Left renal pelvis (tissue), 4 donors: ENCODE data around the gene BCAS2. TPM values are rescaled to one million over a fixed set of nuclear protein-coding genes. Genes with fewer than 3 reads are reported as not detected.
"Not testable (repeated sequence)": the region's sequence is repeated elsewhere in the genome, so short reads cannot be mapped to it uniquely, and the experiment has no call there.

ENCODE experiments used
- DNase-seq, 4 donors: peaks; one replicate each; pipeline ENCODE4 v3.0.0-alpha.2; 2013; ENCODE audit warnings: low read depth in 4 of 4, low spot score in 3 of 4
- polyA plus RNA-seq, 4 donors: library from polyadenylated mRNA; unstranded; fragments of 120-200 nt; gene quantifications; one replicate each; pipeline ENCODE4 v1.2.1, GENCODE V29; 2013; ENCODE audit not compliant: insufficient read length in 4 of 4

BCAS2 gene
- polyA plus RNA-seq, result 10 to 100 TPM; 52.8 to 75.3 (median 60.6) TPM

DNA sequence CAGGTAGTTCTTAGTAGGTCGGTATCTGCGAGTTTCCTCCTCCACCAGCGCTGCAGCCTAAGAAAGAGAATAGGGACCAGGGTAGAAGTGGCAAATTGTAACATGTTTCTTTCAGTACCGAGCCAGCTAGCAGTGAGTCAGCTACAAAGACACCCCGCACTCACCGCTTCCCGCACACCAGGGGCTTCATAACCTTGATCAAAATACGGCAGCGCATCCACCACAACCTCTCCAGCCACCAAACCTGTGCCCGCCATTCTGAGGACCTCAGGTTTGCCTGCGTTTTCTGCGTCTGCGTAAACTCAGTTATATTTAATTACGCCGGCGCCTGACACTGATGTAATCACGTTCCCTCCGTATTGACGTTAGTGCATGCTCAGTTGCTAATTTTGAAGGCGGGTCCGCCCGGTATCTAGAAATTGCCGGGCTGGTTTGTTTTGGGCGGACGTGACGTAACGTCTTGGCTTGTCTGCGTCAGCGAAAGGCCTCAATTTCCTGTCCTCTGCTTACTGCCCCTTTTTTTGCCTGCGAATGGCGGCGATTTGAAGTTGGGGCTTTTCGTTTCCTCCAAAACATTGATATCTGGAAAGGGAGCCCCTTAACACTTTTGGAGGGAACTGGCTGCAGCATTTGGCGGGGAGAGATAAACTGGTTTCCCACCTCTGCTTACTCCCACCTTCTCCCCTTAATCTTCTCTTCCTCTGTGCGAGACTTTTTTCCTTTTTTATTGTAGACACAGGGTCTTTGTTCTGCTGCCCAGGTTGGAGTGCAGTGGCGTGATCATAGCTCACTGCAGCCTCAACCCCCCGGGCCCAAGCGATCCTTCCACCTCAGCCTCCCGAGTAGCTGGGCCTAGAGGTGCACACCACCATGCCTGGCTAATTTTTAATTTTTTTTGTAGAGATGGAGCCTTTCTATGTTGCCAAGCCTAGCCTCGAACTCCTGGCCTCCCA lies at the start of gene BCAS2:
TSS of gene BCAS2 (minus strand) at position 281 of the 953 bp plus-strand sequence. CDS start at position 257, 24 bp downstream.
- peak; percentile 97 to 98 (median 97) for DNase-seq

DNA sequence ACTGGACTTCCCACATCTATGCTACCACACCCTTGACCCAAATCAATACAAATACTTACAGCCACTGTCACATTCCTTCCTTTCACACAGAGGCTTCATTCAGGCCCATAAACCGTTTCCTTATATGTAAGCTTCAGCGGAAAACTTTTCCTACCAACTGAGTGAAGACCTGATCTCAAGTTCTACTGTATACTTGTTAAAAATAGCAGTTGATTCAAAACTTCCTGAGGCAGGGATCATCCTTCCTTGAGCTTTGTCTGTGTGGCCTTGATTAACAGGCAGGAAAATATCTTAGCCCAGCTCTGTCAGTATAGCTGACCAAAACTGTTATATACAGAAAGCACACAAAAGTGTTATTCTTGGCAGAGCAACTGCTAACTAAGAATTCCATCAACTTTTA lies 45.7 kb upstream of the BCAS2 start:
- no peak for DNase-seq

DNA sequence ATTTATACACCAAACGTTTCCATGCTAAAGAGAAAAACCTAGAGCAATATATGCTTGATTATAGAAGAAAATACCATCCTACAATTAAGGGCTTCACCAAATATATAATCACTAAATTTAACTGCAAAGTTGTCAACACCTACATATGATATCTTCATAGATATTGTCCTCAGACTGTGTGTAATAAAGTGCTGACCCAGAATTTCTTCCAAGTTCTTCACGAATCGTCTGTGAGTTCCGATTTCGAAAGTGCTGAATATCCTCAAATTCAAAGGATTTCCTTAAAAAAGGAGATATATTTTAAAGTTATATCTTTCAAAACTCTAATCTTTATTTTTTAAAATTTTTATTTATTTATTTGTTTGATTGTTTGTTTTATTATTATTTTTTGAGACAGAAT lies 41.9 kb upstream of the BCAS2 start:
- no peak for DNase-seq

DNA sequence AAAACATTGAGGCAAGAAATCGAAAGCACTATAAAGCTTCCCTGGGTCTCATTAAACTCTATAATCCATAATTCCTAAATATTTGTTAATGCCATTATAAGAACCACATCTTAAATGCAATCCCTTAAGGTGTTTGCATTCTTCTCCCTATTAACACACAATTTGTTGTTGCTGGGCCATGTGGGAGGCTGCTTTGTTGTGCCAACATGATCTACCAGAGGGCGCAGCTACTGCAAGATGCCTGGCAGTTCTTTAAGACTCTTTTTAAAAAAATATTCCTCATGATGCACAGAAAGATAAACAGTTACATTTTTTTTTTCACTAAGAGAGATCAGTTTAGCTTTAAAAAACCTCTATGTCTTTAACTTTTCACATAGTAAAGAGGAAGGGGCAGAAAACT lies 39.0 kb upstream of the BCAS2 start:
- no peak for DNase-seq

DNA sequence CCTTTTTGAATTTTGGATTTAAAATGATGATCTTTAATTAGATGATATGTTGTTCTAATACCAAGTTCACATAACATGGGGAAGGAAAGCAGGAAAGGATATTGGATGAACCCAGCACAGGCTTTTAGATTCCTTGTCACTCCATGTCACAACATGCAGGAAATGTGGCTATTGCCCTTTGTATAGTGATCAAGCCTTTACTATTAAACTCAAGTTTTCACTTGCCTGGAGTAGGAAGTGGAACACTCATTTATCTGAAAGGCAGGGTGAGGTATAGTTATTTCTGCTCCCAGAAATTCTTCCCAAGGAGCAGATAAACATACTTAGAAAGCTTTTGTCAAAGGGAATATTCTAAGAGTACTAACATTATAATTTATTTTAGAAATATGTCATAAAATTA lies 37.2 kb upstream of the BCAS2 start:
- no peak for DNase-seq

DNA sequence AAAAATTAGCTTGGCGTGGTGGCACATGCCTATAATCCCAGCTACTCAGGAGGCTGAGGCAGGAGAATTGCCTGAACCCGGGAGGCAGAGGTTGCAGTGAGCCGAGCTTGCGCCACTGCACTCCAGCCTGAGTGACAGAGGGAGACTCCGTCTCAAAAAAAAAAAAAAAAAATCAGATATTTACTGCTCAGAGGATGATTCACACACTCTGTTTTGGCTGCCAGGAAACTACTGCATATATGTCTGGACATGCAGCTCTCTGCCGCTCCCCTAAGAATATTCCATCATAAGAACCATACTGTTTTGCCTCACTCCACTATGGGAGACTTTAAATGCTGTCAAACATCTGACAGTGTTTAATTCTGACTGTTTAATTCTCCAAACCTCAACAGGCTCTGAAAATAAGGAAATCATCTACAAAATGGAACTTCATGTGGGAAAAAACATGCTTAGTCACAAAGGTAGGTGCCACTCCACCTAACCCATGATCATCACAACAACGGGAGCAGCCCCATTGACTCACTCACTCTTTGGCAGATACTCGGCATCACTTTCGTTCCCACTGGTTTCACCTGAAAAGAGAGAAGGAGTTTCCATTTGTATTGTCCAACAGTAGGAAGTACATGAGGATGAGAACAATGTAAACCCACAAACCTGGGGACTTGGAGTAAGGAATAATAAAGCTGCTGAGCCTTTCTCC lies 29.3 kb upstream of the BCAS2 start:
- DNase-seq, result no peak

DNA sequence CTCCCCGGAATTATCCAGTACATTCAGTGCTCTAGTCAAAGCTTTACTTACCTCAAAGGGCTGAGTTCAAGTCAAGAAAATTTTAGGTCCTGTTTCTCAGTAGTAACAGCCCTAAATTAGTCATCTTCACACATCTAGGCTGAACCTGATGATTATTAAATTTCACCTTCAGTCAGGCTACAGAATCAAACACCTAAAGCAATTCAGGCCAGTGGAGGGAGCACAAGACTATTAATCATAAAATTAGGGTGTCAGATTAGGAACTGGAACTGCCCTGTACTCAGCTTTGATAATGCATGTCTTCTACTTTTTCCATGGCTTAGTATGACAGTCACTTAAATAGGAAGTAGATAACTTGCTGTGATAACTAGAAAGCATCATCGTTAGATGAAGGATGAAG lies 28.4 kb upstream of the BCAS2 start:
- DNase-seq, result no peak

DNA sequence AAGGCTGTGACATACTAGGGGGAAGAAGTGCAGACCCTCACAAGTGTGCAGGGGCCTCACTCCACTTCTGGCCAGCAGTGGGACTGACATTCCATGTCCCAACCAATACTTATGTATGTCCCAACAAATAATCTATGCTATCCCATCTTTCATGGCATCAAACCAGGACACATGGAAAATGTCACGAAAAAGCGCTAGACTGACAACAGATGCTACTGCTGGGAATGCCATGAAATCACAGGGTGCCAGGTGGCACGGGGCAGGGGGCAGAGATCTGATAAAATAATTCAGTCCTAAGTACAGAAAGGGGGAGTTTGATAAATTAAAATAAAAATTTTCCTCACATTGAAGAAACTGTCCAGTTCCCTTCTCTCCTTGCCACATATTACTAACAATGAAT lies 27.6 kb upstream of the BCAS2 start:
- DNase-seq, result no peak

DNA sequence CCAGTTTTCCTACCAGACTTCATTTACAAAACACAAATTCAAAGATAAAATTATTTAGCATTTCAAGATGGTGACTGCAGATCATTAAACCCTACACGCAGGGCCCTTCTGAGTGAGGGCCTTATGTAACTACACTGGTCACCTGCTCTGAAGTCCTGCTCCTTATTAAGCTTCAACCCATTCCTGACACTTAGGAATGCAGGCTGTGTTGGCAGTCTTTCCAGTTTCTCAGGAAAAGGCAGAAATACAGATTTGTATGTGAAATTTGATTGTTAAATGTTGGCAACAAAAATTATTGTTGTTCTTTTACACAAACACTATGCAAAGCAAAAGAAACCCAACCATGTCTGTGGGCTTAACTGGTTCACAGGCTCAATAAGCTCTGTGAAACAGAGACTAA lies 25.8 kb upstream of the BCAS2 start:
- DNase-seq, result no peak

DNA sequence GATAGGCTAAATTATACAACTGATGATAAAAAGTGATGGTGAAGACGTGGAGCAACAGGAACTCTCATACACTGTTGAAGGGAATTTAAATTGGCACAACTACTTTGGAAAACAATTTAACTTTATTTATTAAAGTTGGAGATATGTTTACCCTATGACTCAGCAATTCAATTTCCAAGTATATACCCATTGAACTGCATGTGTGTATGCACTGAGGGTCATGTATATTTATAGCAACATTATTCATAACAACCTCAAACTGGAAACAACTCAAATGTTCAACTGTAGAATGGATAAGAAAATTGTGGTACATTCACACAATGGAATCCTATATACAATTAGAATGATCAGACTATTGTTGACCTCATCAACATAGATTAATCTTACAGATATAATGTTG lies 16.5 kb upstream of the BCAS2 start:
- DNase-seq, result no peak

DNA sequence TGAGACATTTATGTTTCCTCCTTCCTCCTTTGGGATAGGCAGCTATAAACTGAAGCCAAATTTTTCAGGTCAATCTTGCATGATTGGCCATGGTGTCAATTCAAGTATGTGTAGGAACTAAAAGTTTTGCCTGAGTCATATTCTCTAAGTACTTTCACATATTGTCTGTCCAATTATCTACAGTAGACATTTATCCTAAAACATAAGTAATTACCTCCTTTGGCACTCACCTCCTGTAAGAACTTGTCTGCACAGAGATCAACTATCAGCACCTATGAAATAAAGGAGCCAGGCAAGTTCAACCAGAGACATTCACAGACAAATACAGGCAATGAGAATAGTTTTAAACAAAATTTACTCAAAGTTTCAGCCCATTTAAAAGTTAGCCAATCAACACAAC lies 14.2 kb upstream of the BCAS2 start:
- no peak for DNase-seq

DNA sequence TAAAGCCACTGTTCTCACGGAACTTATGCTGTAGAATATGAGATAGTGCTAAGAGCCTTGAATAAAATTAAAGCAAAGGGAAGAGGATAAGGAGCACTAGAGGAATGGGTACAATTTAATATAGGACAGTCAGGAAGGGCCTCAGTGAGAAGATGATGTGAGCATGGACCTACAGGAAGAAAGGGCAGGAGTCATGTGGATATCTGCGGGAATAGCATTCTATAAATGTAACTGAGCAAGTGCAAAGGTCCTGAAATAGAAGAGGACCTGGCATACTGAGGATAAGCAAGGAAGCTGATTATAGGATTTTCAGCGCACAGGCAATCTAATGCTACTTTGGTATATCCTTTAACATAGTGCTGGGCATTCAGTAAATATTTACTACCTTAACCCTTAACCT lies 12.6 kb upstream of the BCAS2 start:
- DNase-seq, result no peak

DNA sequence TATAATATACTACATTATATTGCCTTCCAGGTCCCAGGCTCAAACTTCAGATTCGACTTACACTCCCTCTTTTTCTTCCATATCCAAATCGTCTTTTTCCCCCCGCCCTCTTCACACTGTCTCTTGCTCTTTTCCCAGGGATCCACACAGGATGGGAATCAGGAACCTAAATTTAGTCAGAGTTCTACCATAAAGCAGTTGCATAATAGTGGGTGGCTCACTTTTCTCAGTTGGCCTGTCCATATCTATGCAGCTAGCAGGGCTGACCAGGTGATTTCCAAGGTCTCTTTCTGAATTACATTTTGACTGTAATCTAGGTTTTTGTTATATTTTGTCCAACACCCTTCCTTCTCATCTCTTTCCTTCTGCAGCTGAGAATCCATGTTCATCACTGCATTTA lies 7.7 kb upstream of the BCAS2 start:
- no peak for DNase-seq

DNA sequence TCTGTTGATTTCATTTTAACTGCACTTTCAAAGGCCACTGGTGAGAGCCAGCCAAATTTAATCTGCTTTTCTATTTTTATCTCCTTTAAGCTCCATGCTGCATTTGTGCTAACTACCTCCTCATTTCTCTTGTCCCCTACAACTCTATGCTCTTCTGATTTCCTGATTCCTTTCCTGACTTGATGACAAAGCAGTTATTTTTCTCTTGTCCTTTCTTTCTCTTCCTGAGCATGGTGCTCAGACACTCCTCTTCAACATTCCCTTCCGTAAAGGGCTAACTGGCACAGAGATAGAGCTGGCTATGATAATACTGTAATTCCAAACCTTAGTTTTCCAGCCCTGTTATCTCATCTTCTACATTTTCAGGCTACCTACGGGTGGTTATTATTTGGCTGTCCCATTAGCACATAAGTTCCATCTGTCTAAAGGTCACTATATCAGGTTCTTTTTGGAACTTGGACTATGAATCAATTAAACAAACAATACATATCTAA lies 6.8 kb upstream of the BCAS2 start:
- no peak for DNase-seq

DNA sequence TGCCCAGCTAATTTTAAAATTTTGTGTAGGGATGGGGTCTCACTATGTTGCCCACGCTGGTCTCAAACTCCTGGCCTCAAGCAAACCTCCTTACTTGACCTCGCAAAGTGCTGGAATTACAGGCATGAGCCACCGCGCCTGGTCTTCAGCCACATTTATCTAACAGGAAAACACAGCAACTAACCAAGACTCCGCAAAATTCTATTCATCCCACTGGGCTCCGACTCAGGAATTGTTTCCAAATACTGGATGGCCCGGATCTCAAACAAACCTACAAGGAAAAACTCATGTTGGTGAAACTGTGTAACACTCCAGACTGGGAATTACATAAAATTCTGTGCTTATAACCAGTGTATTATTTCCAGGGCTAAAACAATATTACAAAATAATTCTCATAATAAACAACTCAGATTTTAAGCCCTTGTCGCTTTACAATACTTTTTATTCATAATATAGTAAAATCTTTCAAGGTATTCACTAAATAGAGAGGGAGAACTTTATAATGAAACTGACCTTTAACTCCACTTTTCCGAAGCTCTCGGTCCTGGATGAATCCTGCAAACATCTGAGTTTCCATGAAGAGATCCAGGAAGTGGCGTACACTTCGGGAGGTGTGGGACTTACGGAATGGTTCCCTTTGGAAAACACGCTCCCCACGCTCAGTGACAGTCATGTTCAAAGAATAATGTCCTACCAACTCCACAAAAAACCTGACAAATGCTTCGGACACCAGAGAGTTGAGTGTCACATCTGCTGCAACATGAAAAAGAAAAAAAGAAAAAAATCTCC lies 6.0 kb upstream of the BCAS2 start:
- no peak for DNase-seq

DNA sequence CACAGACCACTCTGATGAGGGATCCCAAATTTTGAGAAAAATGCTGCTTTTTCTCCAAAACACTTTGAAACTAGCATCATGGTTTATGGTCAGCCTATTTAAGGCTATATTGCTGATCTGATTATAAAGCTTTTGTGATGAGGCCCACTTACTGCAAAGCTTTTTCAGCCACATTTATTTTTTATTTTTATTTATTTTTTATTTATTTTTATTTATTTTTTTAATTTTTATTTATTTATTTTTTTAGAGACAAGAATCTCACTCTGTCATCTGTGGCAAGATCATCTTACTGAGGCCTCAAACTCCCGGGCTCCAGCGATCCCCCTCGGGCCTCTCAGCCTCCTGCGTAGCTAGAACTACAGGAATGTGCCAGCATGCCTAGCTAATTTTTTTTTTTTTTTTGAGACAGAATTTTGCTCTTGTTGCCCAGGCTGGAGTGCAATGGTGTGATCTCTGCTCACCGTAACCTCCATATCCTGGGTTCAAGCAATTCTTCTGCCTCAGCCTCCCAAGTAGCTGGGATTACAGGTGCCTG lies 5.2 kb upstream of the BCAS2 start:
- DNase-seq, result no peak

DNA sequence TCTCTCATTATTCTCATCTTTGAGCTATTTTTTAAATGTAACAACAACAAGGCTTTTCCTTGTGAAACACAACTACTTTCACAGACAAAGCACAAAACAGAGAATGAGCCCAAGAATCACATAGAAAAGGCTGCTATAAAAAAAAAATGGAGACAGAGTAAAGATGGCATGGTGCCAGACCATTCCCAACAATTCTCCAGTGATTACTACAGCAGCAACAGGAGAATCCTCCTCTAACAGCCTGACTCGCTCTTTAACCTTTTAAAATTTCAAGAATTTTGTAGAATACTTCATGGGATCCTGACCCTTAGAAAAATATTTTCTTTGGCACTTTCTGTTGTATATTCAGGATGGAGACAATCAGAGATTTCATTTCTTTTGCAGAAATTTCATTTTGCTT lies 3.8 kb upstream of the BCAS2 start:
- DNase-seq, result no peak

DNA sequence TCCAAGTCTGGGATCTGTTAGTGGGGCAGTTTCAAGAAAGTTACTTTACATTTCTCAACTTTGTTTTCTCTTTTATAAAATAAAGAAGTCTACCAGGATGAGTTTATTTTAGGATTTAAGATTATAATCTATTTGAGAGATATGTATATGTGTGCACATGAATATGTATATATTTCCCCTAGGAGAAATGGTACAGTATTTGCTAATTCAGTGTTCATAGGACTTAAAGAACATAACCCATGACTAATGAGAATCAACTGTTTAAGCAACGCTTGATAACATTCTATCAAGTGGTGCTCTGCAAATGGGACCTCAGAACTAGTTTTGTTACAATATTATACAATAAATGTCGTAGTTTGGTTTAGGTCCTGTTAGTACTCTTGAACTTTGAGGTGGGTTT lies 7.0 kb downstream of the BCAS2 start:
- DNase-seq, result no peak

DNA sequence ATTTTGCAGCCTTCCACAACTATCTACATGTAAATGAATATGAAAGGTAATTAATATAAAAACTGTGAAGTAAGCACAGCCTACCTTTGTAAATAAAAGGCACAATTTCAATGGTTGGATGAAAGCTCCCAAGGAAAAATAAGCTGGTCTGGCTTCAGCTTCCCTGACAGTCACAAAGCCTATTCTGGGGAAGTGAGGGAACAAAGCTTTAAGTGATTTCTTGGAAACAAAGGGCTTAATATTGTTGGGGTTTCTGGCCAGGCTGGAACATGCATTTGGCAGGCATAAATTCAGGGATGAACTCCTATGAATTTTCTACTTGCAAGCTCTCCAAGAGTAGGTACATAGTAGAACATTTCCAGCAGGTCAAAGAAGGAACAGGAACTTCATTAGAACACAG lies 17.3 kb downstream of the BCAS2 start:
- DNase-seq, result no peak

DNA sequence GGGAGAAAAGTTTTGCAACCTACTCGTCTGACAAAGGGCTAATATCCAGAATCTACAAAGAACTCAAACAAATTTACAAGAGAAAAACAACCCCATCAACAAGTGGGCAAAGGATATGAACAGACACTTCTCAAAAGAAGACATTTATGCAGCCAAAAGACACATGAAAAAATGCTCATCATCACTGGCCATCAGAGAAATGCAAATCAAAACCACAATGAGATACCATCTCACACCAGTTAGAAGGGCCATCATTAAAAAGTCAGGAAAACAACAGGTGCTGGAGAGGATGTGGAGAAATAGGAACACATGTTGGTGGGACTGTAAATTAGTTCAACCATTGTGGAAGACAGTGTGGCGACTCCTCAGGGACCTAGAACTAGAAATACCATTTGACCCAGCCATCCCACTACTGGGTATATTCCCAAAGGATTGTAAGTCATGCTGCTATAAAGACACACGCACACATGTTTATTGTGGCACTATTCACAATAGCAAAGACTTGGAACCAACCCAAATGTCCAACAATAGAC lies 18.4 kb downstream of the BCAS2 start:
- not testable (repeated sequence) for DNase-seq
